ENCODE data around the gene SIAH2. TPM values are rescaled to one million over a fixed set of nuclear protein-coding genes. Genes with fewer than 3 reads are reported as not detected.

The SIAH2 gene
- total RNA-seq, 1 donor from 2014 or later: 46.4 TPM

GRCh38 chr3:150736316-150736719 lies 26.7 kb downstream of the SIAH2 start:
- no peak for DNase-seq (ENCODE audit: low read depth)

- DNase-seq (ENCODE audit: low read depth): no peak
These were observed 28.2 kb downstream of the SIAH2 start for GRCh38 chr3:150734795-150735119.

GRCh38 chr3:150733936-150734794 lies 28.8 kb downstream of the SIAH2 start:
- DNase-seq (ENCODE audit: low read depth): no peak

- no peak for DNase-seq (ENCODE audit: low read depth)
These were observed 29.5 kb downstream of the SIAH2 start for GRCh38 chr3:150733373-150733935.

GRCh38 chr3:150729682-150730360 lies 33.1 kb downstream of the SIAH2 start:
- DNase-seq (ENCODE audit: low read depth): no peak

- no peak for DNase-seq (ENCODE audit: low read depth)
These were observed 35.1 kb downstream of the SIAH2 start for GRCh38 chr3:150727653-150728502.

- DNase-seq (ENCODE audit: low read depth): no peak
These were observed 37.4 kb downstream of the SIAH2 start for GRCh38 chr3:150725548-150725947.

- no peak for DNase-seq (ENCODE audit: low read depth)
These were observed 39.0 kb downstream of the SIAH2 start for GRCh38 chr3:150723946-150724345.

- no peak for DNase-seq (ENCODE audit: low read depth)
These were observed 40.7 kb downstream of the SIAH2 start for GRCh38 chr3:150722267-150722666.

- DNase-seq (ENCODE audit: low read depth): peak; percentile 65
These were observed 41.5 kb downstream of the SIAH2 start for GRCh38 chr3:150721285-150722130.

GRCh38 chr3:150720444-150720843 lies 42.5 kb downstream of the SIAH2 start:
- no peak for DNase-seq (ENCODE audit: low read depth)

GRCh38 chr3:150710097-150710496 lies 52.9 kb downstream of the SIAH2 start:
- DNase-seq (ENCODE audit: low read depth): no peak

- peak; percentile 93 for DNase-seq (ENCODE audit: low read depth)
These were observed 59.1 kb downstream of the SIAH2 start, which contains the start of gene ERICH6 for GRCh38 chr3:150703756-150704344. Gene ERICH6 (minus strand): TSS chr3:150703920. CDS start chr3:150703898, 22 bp downstream.

- no peak for DNase-seq (ENCODE audit: low read depth)
These were observed 59.6 kb downstream of the SIAH2 start for GRCh38 chr3:150703299-150703755.

GRCh38 chr3:150699068-150699639 lies 63.8 kb downstream of the SIAH2 start:
- peak; percentile 8 for DNase-seq (ENCODE audit: low read depth)

GRCh38 chr3:150697646-150698045 lies 65.3 kb downstream of the SIAH2 start:
- no peak for DNase-seq (ENCODE audit: low read depth)

- no peak for DNase-seq (ENCODE audit: low read depth)
These were observed 71.4 kb downstream of the SIAH2 start for GRCh38 chr3:150691414-150692040.

Measured in myocyte (in vitro differentiated cells).